ENCODE measurements around the gene USB1.

The USB1 gene

GRCh38 chr16:58051821-58052603, 50.8 kb downstream of the USB1 start:
- no peak for DNase-seq

DNA sequence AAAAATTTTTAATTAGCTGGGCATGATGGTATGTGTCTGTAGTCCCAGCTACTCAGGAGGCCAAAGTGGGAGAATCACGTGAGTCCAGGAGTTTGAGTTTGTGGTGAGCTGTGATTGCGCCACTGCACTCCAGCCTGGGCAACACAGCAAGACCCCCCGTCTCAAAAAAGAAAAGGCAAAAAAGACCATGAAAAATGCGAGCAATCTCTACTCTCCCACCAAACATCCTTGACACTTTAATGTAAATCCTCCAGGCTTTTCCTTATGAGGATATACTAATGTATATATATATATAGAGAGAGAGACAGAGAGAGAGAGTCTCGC, 52.4 kb downstream of the USB1 start:
- DNase-seq, result no peak

- no peak for DNase-seq
These were observed 53.1 kb downstream of the USB1 start for GRCh38 chr16:58054289-58054688.

DNA sequence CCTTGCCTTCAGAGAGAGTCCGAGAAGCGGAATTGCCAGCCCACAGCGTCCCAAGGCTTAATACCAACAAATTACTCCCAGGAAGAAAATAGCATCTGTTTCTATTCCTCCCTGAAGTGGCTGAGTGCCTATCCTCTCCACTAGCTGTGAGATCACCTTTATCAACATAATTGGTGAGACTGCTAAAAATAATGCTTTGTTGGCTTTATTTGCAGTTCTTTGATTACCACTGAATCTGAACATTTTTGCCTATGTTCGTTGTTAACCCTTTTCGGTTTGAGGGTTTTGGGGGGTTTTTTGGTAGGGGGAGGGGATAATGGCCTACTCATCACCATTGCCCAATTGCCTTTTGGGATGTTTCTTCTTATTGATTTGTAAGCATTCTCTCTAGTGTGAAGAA, 55.4 kb downstream of the USB1 start:
- DNase-seq, result no peak

- DNase-seq, result no peak
These were observed 55.9 kb downstream of the USB1 start for GRCh38 chr16:58057121-58057520.

- DNase-seq, result no peak
These were observed 56.6 kb downstream of the USB1 start for GRCh38 chr16:58057784-58058183.

DNA sequence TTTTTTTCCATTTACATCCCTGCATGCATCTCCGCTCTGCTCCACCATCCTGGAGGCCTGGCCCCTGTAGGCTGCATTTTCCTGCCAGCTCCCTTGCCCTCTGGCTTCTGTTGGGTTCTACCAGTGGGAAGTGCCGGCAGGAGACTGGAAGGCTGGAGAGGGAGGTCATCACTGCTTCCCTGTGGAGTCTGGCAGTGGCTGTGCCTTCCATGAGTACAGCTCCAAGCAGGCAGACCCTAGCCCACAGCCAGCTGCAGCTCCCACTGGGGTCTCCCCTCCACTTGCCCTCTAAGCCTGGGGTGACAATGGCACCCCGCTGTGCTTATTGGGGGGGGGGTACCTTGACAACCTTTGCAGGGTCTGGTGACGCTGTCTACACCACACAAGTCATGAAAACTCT, 61.6 kb downstream of the USB1 start:
- no peak for DNase-seq

DNA sequence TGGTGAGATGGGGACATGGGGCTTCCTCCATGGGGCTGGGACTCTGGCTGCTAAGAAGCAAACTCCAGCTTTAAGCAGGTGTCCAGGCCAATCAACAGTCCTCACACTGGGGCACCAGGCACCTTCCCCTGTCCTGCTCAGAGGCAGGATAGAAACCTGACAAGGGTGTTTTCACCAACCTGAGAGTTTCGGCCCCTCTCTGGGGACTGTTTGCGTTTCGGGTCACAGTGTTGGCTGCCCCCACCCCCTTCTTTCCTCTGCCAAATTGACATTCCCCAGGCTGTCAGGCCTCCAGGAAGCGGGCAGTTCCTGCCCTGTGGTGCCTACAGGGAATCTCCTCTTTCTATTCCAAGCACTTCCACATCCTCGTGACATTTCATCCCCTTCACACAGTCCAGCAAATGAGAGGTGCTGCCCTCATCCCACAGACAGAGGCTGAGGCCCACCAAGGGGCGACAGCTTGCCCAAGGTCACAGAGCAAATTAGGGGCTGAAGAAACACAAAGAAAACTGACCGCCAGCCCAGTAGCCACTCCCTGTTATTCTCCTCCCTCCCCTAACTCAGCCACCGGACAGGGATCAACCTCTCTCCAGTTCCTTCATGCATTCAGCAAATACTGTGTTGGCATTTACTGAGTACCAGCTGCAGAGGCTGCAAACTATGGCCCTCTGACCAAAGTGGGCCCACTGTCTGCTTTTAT, 62.3 kb downstream of the USB1 start:
- no peak for DNase-seq

GRCh38 chr16:58070585-58070984, 69.4 kb downstream of the USB1 start:
- no peak for DNase-seq
